CD14-positive monocyte (primary cell): ENCODE results near the gene L3MBTL4. TPM values are rescaled to one million over a fixed set of nuclear protein-coding genes. Genes with fewer than 3 reads are reported as not detected.
"Not testable (repeated sequence)": the region's sequence is repeated elsewhere in the genome, so short reads cannot be mapped to it uniquely, and the experiment has no call there.

ENCODE experiments used
- DNase-seq, 3 donors: peaks; one replicate each; pipeline ENCODE4 v3.0.0-alpha.2; 2011 to 2022
- H2AFZ ChIP-seq: 2 replicates; pipeline ENCODE4 v1.6.0; 2012; ENCODE audit warnings: mild to moderate bottlenecking, low read depth, low read length, inconsistent platforms; ENCODE audit not compliant: insufficient read depth, poor library complexity, severe bottlenecking
- H3K27ac ChIP-seq, 2 donors: 1 replicate in 1 of 2; 2 replicates in 1 of 2; pipeline ENCODE4 v1.5.1; 2012 to 2013; ENCODE audit warnings: low read length in 2 of 2, control low read depth in 1 of 2, inconsistent platforms in 1 of 2, low read depth in 1 of 2, mild to moderate bottlenecking in 1 of 2
- H3K27me3 ChIP-seq, 2 donors: one replicate each; pipeline versions ENCODE4 v1.6.0 to v1.6.1; 2011 to 2013; ENCODE audit warnings: low read length in 2 of 2; ENCODE audit not compliant: control insufficient read depth in 2 of 2, insufficient read depth in 2 of 2
- H3K36me3 ChIP-seq, 2 donors: replicated peaks in 1 of 2; 1 replicate in 1 of 2; 2 replicates in 1 of 2; pipeline versions ENCODE4 v1.5.1 to v1.6.1; 2012 to 2013; ENCODE audit warnings: low read length in 2 of 2, control low read depth in 1 of 2, inconsistent platforms in 1 of 2, mild to moderate bottlenecking in 1 of 2; ENCODE audit not compliant: insufficient read depth in 2 of 2, control insufficient read depth in 1 of 2
- H3K4me1 ChIP-seq, 2 donors: 1 replicate in 1 of 2; 2 replicates in 1 of 2; pipeline versions ENCODE4 v1.5.1 to v1.6.1; 2012 to 2013; ENCODE audit warnings: low read length in 2 of 2, control low read depth in 1 of 2, inconsistent platforms in 1 of 2, mild to moderate bottlenecking in 1 of 2, moderate library complexity in 1 of 2; ENCODE audit not compliant: insufficient read depth in 2 of 2, control insufficient read depth in 1 of 2
- H3K4me2 ChIP-seq: replicated peaks from 2 replicates; pipeline ENCODE3; 2012; ENCODE audit warnings: low read length, moderate library complexity, mild to moderate bottlenecking; ENCODE audit not compliant: poor library complexity, severe bottlenecking; ENCODE audit errors: extremely low read depth
- H3K4me3 ChIP-seq, 3 experiments: fragments of 200-600 bp in 1 of 3; sonication (generic) in 1 of 3; replicated peaks in 1 of 3; 1 replicate in 2 of 3; 2 replicates in 1 of 3; pipeline ENCODE4 v1.5.1; 2011 to 2013; ENCODE audit warnings: low read length in 3 of 3, mild to moderate bottlenecking in 3 of 3, control low read depth in 2 of 3, low read depth in 2 of 3, inconsistent platforms in 1 of 3, moderate library complexity in 1 of 3
- H3K79me2 ChIP-seq: 2 replicates; pipeline ENCODE4 v1.6.0; 2012; ENCODE audit warnings: mild to moderate bottlenecking, control low read depth, inconsistent platforms, low read length, moderate library complexity; ENCODE audit not compliant: insufficient read depth
- H3K9ac ChIP-seq: 2 replicates; pipeline ENCODE4 v1.6.0; 2017; ENCODE audit warnings: low read length, mild to moderate bottlenecking; ENCODE audit not compliant: insufficient read depth, poor library complexity, severe bottlenecking
- H3K9me3 ChIP-seq, 2 donors: replicated peaks in 1 of 2; 1 replicate in 1 of 2; 2 replicates in 1 of 2; pipeline versions ENCODE4 v1.5.1 to v1.6.1; 2012 to 2013; ENCODE audit warnings: low read length in 2 of 2, control low read depth in 1 of 2; ENCODE audit not compliant: control insufficient read depth in 1 of 2, insufficient read depth in 1 of 2
- H4K20me1 ChIP-seq: 2 replicates; pipeline ENCODE4 v1.6.0; 2012; ENCODE audit warnings: mild to moderate bottlenecking, low read length, control low read depth, moderate library complexity; ENCODE audit not compliant: insufficient read depth
- H3K27ac Mint-ChIP-seq, 7 donors: one replicate each; pipeline ENCODE4 v1.8.0; 2020; ENCODE audit warnings: mild to moderate bottlenecking in 7 of 7, mixed read lengths in 7 of 7, moderate library complexity in 6 of 7, inconsistent platforms in 2 of 7
- H3K27me3 Mint-ChIP-seq, 3 donors: one replicate each; pipeline ENCODE4 v1.8.0; 2021 to 2022; ENCODE audit warnings: low read depth in 3 of 3, mild to moderate bottlenecking in 3 of 3, mixed read lengths in 3 of 3, moderate library complexity in 3 of 3, inconsistent platforms in 1 of 3
- H3K36me3 Mint-ChIP-seq, 2 donors: one replicate each; pipeline ENCODE4 v1.8.0; 2020; ENCODE audit warnings: mixed read lengths in 2 of 2, inconsistent platforms in 1 of 2, mild to moderate bottlenecking in 1 of 2
- H3K4me1 Mint-ChIP-seq: one replicate; pipeline ENCODE4 v1.8.0; 2020; ENCODE audit warnings: mild to moderate bottlenecking, mixed read lengths
- H3K4me3 Mint-ChIP-seq, 2 donors: one replicate each; pipeline ENCODE4 v1.8.0; 2020; ENCODE audit warnings: mild to moderate bottlenecking in 2 of 2, mixed read lengths in 2 of 2, moderate library complexity in 1 of 2
- H3K9me3 Mint-ChIP-seq, 7 donors: one replicate each; pipeline ENCODE4 v1.8.0; 2020 to 2022; ENCODE audit warnings: mixed read lengths in 7 of 7, mild to moderate bottlenecking in 6 of 7, moderate library complexity in 6 of 7, inconsistent platforms in 2 of 7
- WGBS: methylation state at CpG from one replicate; pipeline ENCODE4 v1.1.5; 2013; ENCODE audit warnings: missing lambda C conversion rate; ENCODE audit not compliant: insufficient coverage; 5-methylcytosine and 5-hydroxymethylcytosine counted together
- intact Hi-C, 2 donors: fragments of 100-400 bp; cut with micrococcal nuclease; formaldehyde crosslinking; loops; one replicate each; pipeline versions ENCODE4 v1.15.0 to v1.15.1; 2023
- polyA plus RNA-seq, 3 donors: library from polyadenylated mRNA; depleted of rRNA in 1 of 3; unstranded in 2 of 3; stranded (reverse) in 1 of 3; fragments of 300-500 nt in 2 of 3; fragments of >200 nt in 1 of 3; fragmentation: Illumina TruSeq in 2 of 3; gene quantifications; 1 replicate in 2 of 3; 2 replicates in 1 of 3; pipeline ENCODE4 v1.2.3, GENCODE V29; 2012 to 2021
- TF ChIP-seq, protein P1 (sequence below): fragments of 200-600 bp; IDR thresholded peaks from one replicate; pipeline ENCODE4 v1.8.0; 2022; ENCODE audit warnings: antibody characterized with exemption, mild to moderate bottlenecking

Gene L3MBTL4
- polyA plus RNA-seq, 3 donors: 0.55 to 1.2 (median 0.72) TPM

GRCh38 chr18:6079406-6079805, 335.3 kb downstream of the L3MBTL4 start:
- peaks cover 0 to 2% (median 0%) of the 10 kb centered on the region in 3 donors for H3K27me3 Mint-ChIP-seq
- H3K4me2 ChIP-seq: no peak overlapping the region
- H3K9me3 ChIP-seq: no peaks in the 10 kb centered on the region
- H3K27ac Mint-ChIP-seq: no peak overlapping the region
- no peak overlapping the region for H3K9ac ChIP-seq
- DNase-seq: no peak
- intact Hi-C loops: no loop called here
- H2AFZ ChIP-seq: no peak overlapping the region
- H3K36me3 Mint-ChIP-seq: no peaks in the 10 kb centered on the region
- H3K27me3 ChIP-seq: no peaks in the 10 kb centered on the region
- no peak overlapping the region for H3K4me3 ChIP-seq
- TF ChIP-seq, protein P1, sequence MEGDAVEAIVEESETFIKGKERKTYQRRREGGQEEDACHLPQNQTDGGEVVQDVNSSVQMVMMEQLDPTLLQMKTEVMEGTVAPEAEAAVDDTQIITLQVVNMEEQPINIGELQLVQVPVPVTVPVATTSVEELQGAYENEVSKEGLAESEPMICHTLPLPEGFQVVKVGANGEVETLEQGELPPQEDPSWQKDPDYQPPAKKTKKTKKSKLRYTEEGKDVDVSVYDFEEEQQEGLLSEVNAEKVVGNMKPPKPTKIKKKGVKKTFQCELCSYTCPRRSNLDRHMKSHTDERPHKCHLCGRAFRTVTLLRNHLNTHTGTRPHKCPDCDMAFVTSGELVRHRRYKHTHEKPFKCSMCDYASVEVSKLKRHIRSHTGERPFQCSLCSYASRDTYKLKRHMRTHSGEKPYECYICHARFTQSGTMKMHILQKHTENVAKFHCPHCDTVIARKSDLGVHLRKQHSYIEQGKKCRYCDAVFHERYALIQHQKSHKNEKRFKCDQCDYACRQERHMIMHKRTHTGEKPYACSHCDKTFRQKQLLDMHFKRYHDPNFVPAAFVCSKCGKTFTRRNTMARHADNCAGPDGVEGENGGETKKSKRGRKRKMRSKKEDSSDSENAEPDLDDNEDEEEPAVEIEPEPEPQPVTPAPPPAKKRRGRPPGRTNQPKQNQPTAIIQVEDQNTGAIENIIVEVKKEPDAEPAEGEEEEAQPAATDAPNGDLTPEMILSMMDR: no peak
- WGBS: no CpG with 5 or more reads among the region's 2 CpGs
- no peaks in the 10 kb centered on the region for H3K4me1 ChIP-seq
- H3K36me3 ChIP-seq: no peaks in the 10 kb centered on the region
- no peaks in the 10 kb centered on the region for H3K4me1 Mint-ChIP-seq
- no peaks in the 10 kb centered on the region for H3K9me3 Mint-ChIP-seq
- H3K27ac ChIP-seq: no peak overlapping the region
- H4K20me1 ChIP-seq: no peaks in the 10 kb centered on the region
- no peak overlapping the region for H3K4me3 Mint-ChIP-seq
- H3K79me2 ChIP-seq: no peaks in the 10 kb centered on the region

GRCh38 chr18:6078877-6079276, 335.8 kb downstream of the L3MBTL4 start:
- no peaks in the 10 kb centered on the region for H3K4me1 ChIP-seq
- no peak overlapping the region for H3K9ac ChIP-seq
- H3K36me3 ChIP-seq: no peaks in the 10 kb centered on the region
- Mint-ChIP-seq H3K9me3 (no peaks in the 10 kb centered on the region), H3K27ac (no peak overlapping the region), H3K36me3 (no peaks in the 10 kb centered on the region), H3K4me3 (no peak overlapping the region), H3K27me3 (peaks cover 0 to 2% (median 0%) of the 10 kb centered on the region in 3 donors), H3K4me1 (no peaks in the 10 kb centered on the region)
- no peak overlapping the region for H3K27ac ChIP-seq
- no peak overlapping the region for H2AFZ ChIP-seq
- TF ChIP-seq, protein P1: no peak
- no peak overlapping the region for H3K4me2 ChIP-seq
- H3K4me3 ChIP-seq: no peak overlapping the region
- intact Hi-C loops: no loop called here
- 100% methylated on average over 1 of the region's 9 CpGs for WGBS
- DNase-seq: no peak
- H3K9me3 ChIP-seq: no peaks in the 10 kb centered on the region
- H4K20me1 ChIP-seq: no peaks in the 10 kb centered on the region
- no peaks in the 10 kb centered on the region for H3K79me2 ChIP-seq
- H3K27me3 ChIP-seq: no peaks in the 10 kb centered on the region

- H3K4me3 Mint-ChIP-seq, DNase-seq, H3K9ac ChIP-seq, H3K36me3 ChIP-seq, H3K36me3 Mint-ChIP-seq, H3K4me1 Mint-ChIP-seq, H3K79me2 ChIP-seq, H3K27ac ChIP-seq, H3K27me3 Mint-ChIP-seq, H3K27ac Mint-ChIP-seq, H2AFZ ChIP-seq, intact Hi-C loops, H3K4me3 ChIP-seq, H3K27me3 ChIP-seq, H3K4me1 ChIP-seq, H4K20me1 ChIP-seq, H3K4me2 ChIP-seq: not testable (repeated sequence)
- peaks cover 0 to 14% of the 10 kb centered on the region in 2 donors for H3K9me3 ChIP-seq
- 92% methylated on average over 2 of the region's 11 CpGs for WGBS
- peaks cover 0 to 20% (median 14%) of the 10 kb centered on the region in 7 donors for H3K9me3 Mint-ChIP-seq
Measured at GRCh38 chr18:6072423-6072822, 342.3 kb downstream of the L3MBTL4 start.
